Measurements from ENCODE around the gene PGF.

The PGF gene

DNA sequence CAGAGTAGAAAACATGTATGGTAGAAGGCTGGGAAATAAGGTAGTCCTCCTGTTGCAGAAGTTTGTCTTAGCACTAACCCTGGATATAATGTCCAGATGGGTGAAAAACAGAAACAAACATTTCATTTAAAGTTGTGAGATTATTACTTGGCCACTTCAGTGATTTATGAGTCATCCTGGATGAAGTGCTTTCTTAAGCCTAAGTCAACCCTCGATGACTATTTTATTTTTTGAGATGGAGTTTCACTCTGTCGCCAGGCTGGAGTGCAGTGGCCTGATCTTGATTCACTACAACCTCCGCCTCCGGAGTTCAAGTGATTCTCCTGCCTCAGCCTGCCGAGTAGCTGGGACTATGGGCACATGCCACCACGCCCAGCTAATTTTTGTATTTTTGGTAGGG is 63.5 kb downstream of the PGF start:
- DNase-seq, result no peak
